Endodermal cell (in vitro differentiated cells): ENCODE data around the gene RIBC2. TPM values are rescaled to one million over a fixed set of nuclear protein-coding genes. Genes with fewer than 3 reads are reported as not detected.

ENCODE experiments used
- DNase-seq: peaks from one replicate; pipeline ENCODE4 v3.0.0-alpha.2; 2017
- H3K27ac ChIP-seq: 2 replicates; pipeline ENCODE4 v1.5.1; 2013; ENCODE audit warnings: mild to moderate bottlenecking, low read depth, low read length, moderate library complexity
- H3K27me3 ChIP-seq: 2 replicates; pipeline ENCODE4 v1.6.1; 2013; ENCODE audit warnings: mild to moderate bottlenecking, low read length, moderate library complexity; ENCODE audit not compliant: insufficient read depth, control insufficient read depth, poor library complexity, severe bottlenecking
- H3K36me3 ChIP-seq: 2 replicates; pipeline ENCODE4 v1.7.0; 2013; ENCODE audit warnings: mild to moderate bottlenecking, low read length, moderate library complexity; ENCODE audit not compliant: control insufficient read depth, insufficient read depth
- H3K4me1 ChIP-seq: one replicate; pipeline ENCODE4 v1.7.0; 2013; ENCODE audit warnings: low read length; ENCODE audit not compliant: control insufficient read depth, insufficient read depth
- H3K4me3 ChIP-seq: 2 replicates; pipeline ENCODE4 v1.5.1; 2013; ENCODE audit warnings: mild to moderate bottlenecking, low read length, moderate library complexity
- H3K9ac ChIP-seq: 2 replicates; pipeline ENCODE4 v1.6.1; 2013; ENCODE audit warnings: mild to moderate bottlenecking, low read length, moderate library complexity; ENCODE audit not compliant: poor library complexity, severe bottlenecking; ENCODE audit errors: extremely low read depth
- H3K9me3 ChIP-seq: 2 replicates; pipeline ENCODE4 v1.6.1; 2013; ENCODE audit warnings: mild to moderate bottlenecking, low read length, moderate library complexity; ENCODE audit not compliant: control insufficient read depth
- H3K27ac Mint-ChIP-seq: 2 replicates; pipeline ENCODE4 v1.8.0; 2020; ENCODE audit warnings: mixed read lengths
- H3K27me3 Mint-ChIP-seq: 2 replicates; pipeline ENCODE4 v1.8.0; 2021; ENCODE audit warnings: mild to moderate bottlenecking, mixed read lengths; ENCODE audit not compliant: insufficient read depth
- H3K36me3 Mint-ChIP-seq: 2 replicates; pipeline ENCODE4 v1.8.0; 2020; ENCODE audit warnings: low read depth, mixed read lengths
- H3K4me1 Mint-ChIP-seq: 2 replicates; pipeline ENCODE4 v1.8.0; 2020; ENCODE audit warnings: mixed read lengths
- H3K4me3 Mint-ChIP-seq: 2 replicates; pipeline ENCODE4 v1.8.0; 2020; ENCODE audit warnings: mild to moderate bottlenecking, moderate library complexity, mixed read lengths
- H3K9me3 Mint-ChIP-seq: 2 replicates; pipeline ENCODE4 v1.8.0; 2020; ENCODE audit warnings: mild to moderate bottlenecking, mixed read lengths
- CTCF ChIP-seq: fragments of 200-600 bp; sonication (generic); conservative IDR thresholded peaks from 2 replicates; pipeline ENCODE4 v1.5.0; 2021; ENCODE audit warnings: antibody characterized with exemption, mild to moderate bottlenecking
- WGBS, 2 experiments: methylation state at CpG; one replicate each; pipeline versions ENCODE4 v1.1.5 to v1.1.7; 2013; ENCODE audit warnings: missing lambda C conversion rate in 2 of 2, mixed read lengths in 1 of 2; ENCODE audit not compliant: insufficient coverage in 1 of 2, insufficient read length in 1 of 2; 5-methylcytosine and 5-hydroxymethylcytosine counted together
- total RNA-seq, 2 donors: library from RNA; stranded (reverse); fragmentation: NEBNext Ultra II Directional in 1 of 2; extraction: Animal tissue kit (Norgen Biotek cat#: 25700) in 1 of 2; gene quantifications; 2 replicates in 1 of 2; 3 replicates in 1 of 2; pipeline ENCODE4 v1.2.1, GENCODE V29; 2021

Gene RIBC2
- total RNA-seq, 2 donors from 2014 or later = 10.6 to 15.2 TPM

GRCh38 chr22:45469281-45470073 is 56.0 kb downstream of the RIBC2 start:
- Histone ChIP-seq H3K27ac (no peak overlapping the region), H3K4me3 (no peak overlapping the region), H3K9me3 (peaks cover 13% of the 10 kb centered on the region), H3K27me3 (no peaks in the 10 kb centered on the region), H3K9ac (no peak overlapping the region), H3K36me3 (no peaks in the 10 kb centered on the region), H3K4me1 (no peaks in the 10 kb centered on the region)
- no peak for DNase-seq
- Mint-ChIP-seq H3K27ac (no peak overlapping the region), H3K27me3 (no peaks in the 10 kb centered on the region), H3K4me1 (peaks cover 12% of the 10 kb centered on the region), H3K9me3 (peaks cover 21% of the 10 kb centered on the region), H3K36me3 (no peaks in the 10 kb centered on the region), H3K4me3 (no peak overlapping the region)
- 82 to 90% methylated on average over 6 to 7 of the region's 8 CpGs for WGBS, 2 experiments
- no peak for TF ChIP-seq CTCF

- Mint-ChIP-seq H3K36me3 (no peaks in the 10 kb centered on the region), H3K27me3 (no peaks in the 10 kb centered on the region), H3K4me3 (no peak overlapping the region), H3K4me1 (peaks cover 14% of the 10 kb centered on the region), H3K9me3 (peaks cover 16% of the 10 kb centered on the region), H3K27ac (no peak overlapping the region)
- Histone ChIP-seq H3K4me3 (no peak overlapping the region), H3K9me3 (peaks cover 13% of the 10 kb centered on the region), H3K27me3 (no peaks in the 10 kb centered on the region), H3K36me3 (no peaks in the 10 kb centered on the region), H3K27ac (no peak overlapping the region), H3K4me1 (peaks cover 3% of the 10 kb centered on the region), H3K9ac (no peak overlapping the region)
- TF ChIP-seq CTCF = no peak
- 76 to 79% methylated on average over 6 to 11 of the region's 11 CpGs for whole genome bisulfite sequencing, 2 experiments
- no peak for DNase-seq
Measured at GRCh38 chr22:45470871-45471270, 57.4 kb downstream of the RIBC2 start.

- Histone ChIP-seq H3K4me3 (no peak overlapping the region), H3K27ac (no peak overlapping the region), H3K9ac (no peak overlapping the region), H3K9me3 (peaks cover 12% of the 10 kb centered on the region), H3K27me3 (no peaks in the 10 kb centered on the region), H3K36me3 (no peaks in the 10 kb centered on the region), H3K4me1 (peaks cover 3% of the 10 kb centered on the region)
- Mint-ChIP-seq H3K27ac (no peak overlapping the region), H3K4me3 (no peak overlapping the region), H3K36me3 (no peaks in the 10 kb centered on the region), H3K27me3 (no peaks in the 10 kb centered on the region), H3K9me3 (peaks cover 11% of the 10 kb centered on the region), H3K4me1 (peaks cover 14% of the 10 kb centered on the region)
- no peak for DNase-seq
- 96 to 100% methylated on average over 2 to 3 of the region's 3 CpGs for WGBS, 2 experiments
- TF ChIP-seq CTCF = no peak
Measured at GRCh38 chr22:45472426-45472825, 58.9 kb downstream of the RIBC2 start.
